Middle frontal gyrus (tissue), 1 donor: ENCODE data around the gene CCT6A.
"Not testable (repeated sequence)": the region's sequence is repeated elsewhere in the genome, so short reads cannot be mapped to it uniquely, and the experiment has no call there.

ENCODE experiments used
- DNase-seq: peaks from one replicate; pipeline ENCODE4 v3.0.0-alpha.2; 2015; ENCODE audit warnings: low spot score; ENCODE audit errors: extremely low spot score

Gene CCT6A

DNA sequence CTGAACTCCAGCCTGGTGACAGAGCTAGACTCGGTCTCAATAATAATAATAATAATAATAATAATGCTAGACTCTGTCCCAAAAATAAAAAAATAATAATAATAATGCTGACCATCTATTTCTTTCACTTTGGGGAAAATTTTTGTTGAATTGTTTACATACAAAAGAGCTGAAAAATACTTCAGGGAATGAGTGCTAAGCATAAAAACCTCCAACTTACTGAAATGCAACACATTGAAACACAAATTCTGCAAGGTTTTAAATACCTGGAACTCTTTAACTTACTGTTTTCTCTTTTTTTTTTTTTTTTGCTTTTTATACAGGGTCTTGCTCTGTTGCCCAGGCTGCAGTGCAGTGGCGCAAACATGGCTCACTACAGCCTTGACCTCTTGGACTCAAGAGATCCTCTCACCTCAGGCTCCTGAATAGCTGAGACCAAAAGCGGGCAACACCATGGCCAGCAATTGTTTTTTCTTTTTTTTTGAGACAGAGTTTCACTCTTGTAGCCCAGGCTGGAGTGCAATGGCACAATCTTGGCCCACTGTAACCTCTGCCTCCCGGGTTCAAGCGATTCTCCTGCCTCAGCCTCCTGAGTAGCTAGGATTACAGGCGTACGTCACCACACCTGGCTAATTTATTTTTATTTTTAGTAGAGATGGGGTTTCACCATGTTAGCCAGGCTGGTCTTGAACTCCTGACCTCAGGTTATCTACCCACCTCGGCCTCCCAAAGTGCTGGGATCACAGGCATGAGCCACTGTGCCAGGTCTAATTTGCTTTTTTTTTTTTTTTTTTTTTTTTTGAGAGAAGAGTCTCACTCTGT, 46.8 kb downstream of the CCT6A start:
- not testable (repeated sequence) for DNase-seq

DNA sequence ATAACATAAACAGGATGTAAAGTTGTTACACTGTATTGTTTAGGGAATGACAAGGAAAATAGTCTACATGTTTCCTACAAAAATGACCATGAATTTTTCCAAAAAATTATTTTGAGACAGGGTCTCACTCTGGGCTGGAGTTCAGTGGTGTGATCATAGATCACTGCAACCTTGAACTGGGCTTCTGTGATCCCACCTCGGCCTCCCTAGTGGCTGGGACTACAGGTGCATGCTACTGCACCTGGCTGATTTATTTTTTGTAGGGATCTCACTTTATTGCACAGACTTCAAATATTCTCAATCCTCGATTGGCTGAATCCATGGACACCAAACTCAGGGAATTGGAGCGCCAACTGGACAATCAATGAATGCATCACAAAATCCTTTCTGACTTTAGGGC, 48.1 kb downstream of the CCT6A start:
- no peak for DNase-seq

- not testable (repeated sequence) for DNase-seq
Measured at GRCh38 chr7:56104138-56104537, 52.6 kb downstream of the CCT6A start.

GRCh38 chr7:56105508-56105907, 53.9 kb downstream of the CCT6A start:
- no peak for DNase-seq

- DNase-seq, result peak; percentile 98
Measured at GRCh38 chr7:56106108-56107073, 54.8 kb downstream of the CCT6A start, which contains the start of gene CHCHD2. CHCHD2 (minus strand) TSS chr7:56106476; CDS start chr7:56106413, 63 bp downstream.

GRCh38 chr7:56107954-56108258, 56.3 kb downstream of the CCT6A start:
- DNase-seq, result no peak

- no peak for DNase-seq
Measured at GRCh38 chr7:56110611-56111010, 59.0 kb downstream of the CCT6A start.

DNA sequence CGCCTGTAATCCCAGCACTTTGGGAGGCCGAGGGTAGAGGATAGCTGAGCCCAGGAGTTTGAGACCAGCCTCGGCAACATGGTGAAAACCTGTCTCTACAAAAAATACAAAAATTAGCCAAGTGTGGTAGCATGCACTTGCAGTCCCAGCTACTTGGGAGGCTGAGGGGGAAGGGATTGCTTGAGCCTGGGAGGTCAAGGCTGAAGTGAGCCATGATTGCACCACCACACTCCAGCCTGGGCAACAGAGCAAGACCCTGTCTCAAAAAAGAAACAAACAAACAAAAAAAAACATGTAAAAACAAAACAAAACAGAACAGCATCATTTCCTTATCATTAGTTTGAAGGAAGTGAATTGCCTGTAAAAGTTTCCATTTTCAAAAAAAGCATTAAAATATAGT, 60.7 kb downstream of the CCT6A start:
- DNase-seq, result not testable (repeated sequence)
